ENCODE data around the gene LRRC47.

The LRRC47 gene

GRCh38 chr1:3746389-3746829 lies 49.9 kb downstream of the LRRC47 start:
- no peak for DNase-seq

- no peak for DNase-seq
Observed at GRCh38 chr1:3745590-3746381, 50.5 kb downstream of the LRRC47 start.

GRCh38 chr1:3745071-3745470 lies 51.2 kb downstream of the LRRC47 start:
- DNase-seq, result no peak

- no peak for DNase-seq
Observed at GRCh38 chr1:3744646-3745045, 51.7 kb downstream of the LRRC47 start.

GRCh38 chr1:3743826-3744225 lies 52.5 kb downstream of the LRRC47 start:
- no peak for DNase-seq

GRCh38 chr1:3743421-3743820 lies 52.9 kb downstream of the LRRC47 start:
- no peak for DNase-seq

GRCh38 chr1:3742439-3743298 lies 53.6 kb downstream of the LRRC47 start:
- DNase-seq, result no peak

- DNase-seq, result no peak
Observed at GRCh38 chr1:3741566-3742438, 54.5 kb downstream of the LRRC47 start.

GRCh38 chr1:3740752-3741151 lies 55.5 kb downstream of the LRRC47 start:
- no peak for DNase-seq

- no peak for DNase-seq
Observed at GRCh38 chr1:3740042-3740441, 56.3 kb downstream of the LRRC47 start.

GRCh38 chr1:3738943-3739342 lies 57.4 kb downstream of the LRRC47 start:
- DNase-seq, result no peak

- DNase-seq, result no peak
Observed at GRCh38 chr1:3736708-3737107, 59.6 kb downstream of the LRRC47 start.

- DNase-seq, result no peak
Observed at GRCh38 chr1:3736131-3736561, 60.2 kb downstream of the LRRC47 start.

- DNase-seq, result no peak
Observed at GRCh38 chr1:3735688-3736087, 60.6 kb downstream of the LRRC47 start.

GRCh38 chr1:3735027-3735681 lies 61.1 kb downstream of the LRRC47 start:
- no peak for DNase-seq

GRCh38 chr1:3734602-3735001 lies 61.7 kb downstream of the LRRC47 start:
- no peak for DNase-seq

GRCh38 chr1:3733883-3734589 lies 62.3 kb downstream of the LRRC47 start:
- DNase-seq, result no peak

GRCh38 chr1:3733094-3733882 lies 63.0 kb downstream of the LRRC47 start:
- no peak for DNase-seq

- no peak for DNase-seq
Observed at GRCh38 chr1:3732434-3733093, 63.7 kb downstream of the LRRC47 start.

All from activated CD4-positive, alpha-beta T cell treated with anti-CD3 and anti-CD28 coated beads, Interleukin-2, amount 50 U/mL, for 4 hours (primary cell).